GM19240 (cell line): ENCODE results near the gene PWP2.
"Not testable (repeated sequence)": the region's sequence is repeated elsewhere in the genome, so short reads cannot be mapped to it uniquely, and the experiment has no call there.

Experiments
- DNase-seq: peaks from one replicate; pipeline ENCODE4 v3.0.0; 2011; ENCODE audit warnings: low spot score; ENCODE audit not compliant: insufficient read length

Gene PWP2

DNA sequence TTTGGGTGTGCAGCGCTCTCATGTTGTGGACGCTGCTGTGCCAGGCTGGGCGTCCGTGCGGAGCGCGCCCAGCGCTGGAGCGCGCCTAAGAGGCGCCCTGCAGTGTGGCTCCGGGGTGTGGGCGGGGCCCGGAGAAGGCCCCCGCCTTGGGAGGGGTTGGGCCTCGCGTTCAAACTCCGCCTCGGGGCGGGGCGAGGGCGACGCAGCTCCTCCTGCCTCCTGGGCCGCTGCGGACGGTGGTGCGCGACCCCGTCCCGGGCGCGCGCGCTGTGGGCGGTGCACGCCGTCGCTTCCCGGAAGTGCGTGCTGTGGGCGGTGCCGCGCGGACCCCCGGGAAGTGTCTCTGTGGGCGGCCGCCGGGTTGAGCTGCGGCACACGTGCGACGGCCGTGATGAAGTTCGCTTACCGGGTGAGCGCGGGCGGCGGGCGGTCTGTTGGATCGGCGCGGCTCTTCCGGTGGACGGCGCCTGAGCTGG, at the start of gene PWP2:
Gene PWP2, plus strand, starts transcription at position 374 of the 476 bp plus-strand sequence. Its CDS starts 18 bp downstream, at position 392.
- not testable (repeated sequence) for DNase-seq

DNA sequence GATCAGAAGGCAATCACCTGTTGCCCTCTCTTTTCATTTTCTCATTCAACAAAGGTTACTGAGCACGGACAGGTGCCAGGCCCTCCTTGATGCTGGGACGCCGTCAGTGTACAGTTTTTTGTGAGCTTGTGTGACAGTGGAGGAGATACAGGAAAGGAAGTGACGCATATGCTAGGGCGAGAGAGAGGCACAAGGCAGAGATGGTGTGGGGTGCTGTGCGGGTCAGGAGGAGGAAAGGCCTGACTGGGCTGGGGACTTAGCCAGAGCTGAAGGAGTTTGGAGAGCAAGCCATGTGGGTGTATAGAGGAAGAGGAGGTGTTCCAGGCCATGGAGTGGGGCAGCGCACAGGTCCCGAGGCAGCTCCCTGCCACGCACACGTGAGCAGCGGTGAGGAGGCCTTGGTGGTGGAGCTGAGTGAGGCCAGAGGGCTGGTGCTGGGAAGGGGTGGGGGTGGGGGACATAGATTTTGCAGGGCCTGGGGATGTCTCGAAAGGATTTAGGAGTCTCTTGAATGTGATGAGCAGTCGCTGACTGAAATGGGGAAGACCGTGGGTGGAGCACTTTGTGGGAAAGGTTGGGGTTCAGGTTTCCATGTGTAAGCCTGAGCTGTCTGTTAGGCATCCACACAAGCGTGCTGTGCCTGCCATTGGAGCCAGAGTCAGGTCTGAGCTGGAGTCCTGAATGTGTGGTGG, 49.1 kb upstream of the PWP2 start:
- DNase-seq = no peak

DNA sequence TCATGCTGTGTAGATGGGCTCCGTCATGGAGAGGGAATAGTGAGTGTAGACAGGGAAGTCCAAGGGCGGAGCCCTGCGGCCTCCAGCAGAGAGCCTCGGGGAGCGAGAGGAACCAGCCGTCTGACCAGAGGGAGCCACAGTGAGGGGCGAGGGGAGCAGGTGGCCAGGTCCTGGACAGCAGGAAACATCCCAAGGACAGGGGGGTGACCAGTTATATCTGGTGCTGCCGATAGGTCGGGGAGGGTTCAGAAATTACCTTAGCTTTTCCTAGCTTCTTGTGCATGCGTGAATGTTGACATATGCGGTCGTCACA, 48.6 kb upstream of the PWP2 start:
- DNase-seq = no peak

DNA sequence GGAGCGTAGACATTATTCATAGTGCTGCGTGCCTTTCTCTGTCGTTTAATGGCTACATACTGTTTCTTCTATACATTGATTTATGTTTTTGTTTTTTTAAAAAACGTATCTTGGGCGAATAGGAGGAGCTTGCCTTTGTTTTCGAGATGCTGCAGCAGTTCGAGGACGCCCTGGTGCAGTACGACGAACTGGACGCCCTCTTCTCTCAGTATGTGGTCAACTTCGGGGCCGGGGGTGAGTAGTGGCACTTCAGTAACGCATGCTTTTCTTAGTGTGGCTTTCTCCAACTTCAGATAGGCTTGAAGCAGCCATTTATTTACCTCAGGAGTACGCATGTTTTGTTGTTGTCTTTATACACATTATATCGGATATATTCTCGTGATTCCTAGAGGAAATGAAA, 48.2 kb upstream of the PWP2 start:
- no peak for DNase-seq

DNA sequence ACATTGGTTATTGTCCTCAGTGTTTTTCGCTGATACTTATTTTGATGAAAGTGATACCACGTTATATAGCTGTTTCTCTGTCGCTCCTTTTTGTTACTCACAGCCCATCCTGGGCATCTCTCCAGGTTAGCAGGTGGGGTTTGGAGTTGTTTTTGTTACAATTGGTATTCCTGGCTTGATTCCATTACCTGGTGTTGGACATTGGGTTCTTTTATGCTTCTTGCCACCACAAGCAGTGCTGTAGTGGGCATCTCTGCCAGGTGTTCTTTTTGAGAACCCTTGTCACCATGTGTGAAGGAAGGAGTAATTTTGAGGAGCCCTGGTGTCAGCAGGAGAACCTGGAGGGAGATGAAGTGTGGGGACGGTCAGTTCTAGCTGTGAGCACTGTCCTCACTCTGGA, 47.5 kb upstream of the PWP2 start:
- DNase-seq = no peak

DNA sequence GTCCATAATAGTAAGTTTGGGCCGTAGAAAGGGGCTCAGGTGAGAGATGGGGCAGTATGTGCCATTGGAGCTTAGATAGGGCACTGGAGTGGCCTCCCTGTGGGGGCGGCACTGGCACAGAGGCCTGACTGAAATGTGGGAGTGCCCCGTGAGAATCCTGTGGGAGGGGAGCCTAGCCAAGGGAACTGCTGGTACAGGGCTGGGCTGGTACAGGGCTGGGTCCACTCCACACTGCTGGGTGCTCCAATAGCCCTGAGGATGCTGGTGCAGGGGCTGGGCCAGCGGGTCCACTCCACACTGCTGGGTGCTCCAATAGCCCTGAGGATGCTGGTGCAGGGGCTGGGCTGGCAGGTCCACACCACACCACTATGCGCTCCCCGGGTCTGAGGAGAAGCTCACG, 44.8 kb upstream of the PWP2 start:
- DNase-seq = no peak

DNA sequence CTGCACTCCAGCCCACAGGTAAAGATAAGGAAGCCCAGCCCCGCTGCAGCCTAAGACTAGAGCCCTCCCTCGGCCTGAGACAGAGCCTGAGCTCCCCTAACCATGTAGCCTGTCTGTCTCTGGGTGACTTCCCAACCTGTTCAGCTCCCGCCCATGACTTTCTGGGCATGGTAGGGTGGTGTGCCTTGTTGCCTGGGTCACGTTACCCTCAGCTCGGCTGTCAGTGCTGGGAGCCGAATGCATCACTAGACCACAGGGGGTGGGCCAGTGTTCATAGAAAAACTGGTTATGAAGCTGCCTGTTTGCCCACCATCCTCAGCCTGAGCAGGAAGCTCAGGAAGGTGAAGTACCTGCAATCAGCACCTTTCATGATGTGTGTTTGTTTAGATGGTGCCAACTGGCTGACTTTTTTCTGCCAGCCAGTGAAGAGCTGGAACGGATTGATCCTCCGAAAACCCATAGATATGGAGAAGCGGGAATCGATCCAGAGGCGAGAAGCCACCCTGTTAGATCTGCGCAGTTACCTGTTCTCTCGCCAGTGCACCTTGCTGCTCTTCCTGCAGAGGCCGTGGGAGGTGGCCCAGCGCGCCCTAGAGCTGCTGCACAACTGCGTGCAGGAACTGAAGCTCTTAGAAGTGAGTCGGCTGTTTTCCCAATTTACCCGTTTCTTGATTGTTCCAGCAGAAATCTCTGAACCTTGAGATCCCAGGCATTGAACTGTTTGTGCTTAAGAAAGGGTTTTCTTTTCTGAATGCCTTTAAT, 43.9 kb upstream of the PWP2 start:
- no peak for DNase-seq

DNA sequence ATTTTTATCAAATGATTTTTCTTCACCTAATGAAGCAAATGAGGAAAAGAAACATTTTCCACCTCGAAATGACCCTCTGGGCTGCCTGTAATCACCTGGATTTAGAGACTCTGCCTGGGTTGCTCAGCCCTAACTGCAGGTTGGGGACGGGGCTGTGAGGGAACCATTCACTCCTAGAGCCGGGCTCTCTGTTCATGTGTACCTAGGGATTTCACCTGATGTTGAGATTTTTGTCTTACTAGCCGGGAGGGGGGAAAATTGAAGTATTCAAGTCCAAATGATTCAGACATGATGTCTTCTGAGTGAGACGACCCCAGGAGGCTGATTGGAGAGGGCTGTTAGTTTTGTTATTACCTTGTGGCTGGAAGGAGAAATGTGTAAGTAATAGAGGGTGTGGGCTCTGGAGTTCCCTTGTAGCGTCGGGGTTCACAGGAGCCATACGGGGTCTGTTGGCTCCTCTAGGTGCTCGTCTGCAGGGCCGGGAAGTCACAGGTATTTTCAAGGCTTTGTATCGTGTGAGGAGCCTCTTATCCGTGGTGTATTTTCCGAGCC, 42.3 kb upstream of the PWP2 start:
- no peak for DNase-seq

DNA sequence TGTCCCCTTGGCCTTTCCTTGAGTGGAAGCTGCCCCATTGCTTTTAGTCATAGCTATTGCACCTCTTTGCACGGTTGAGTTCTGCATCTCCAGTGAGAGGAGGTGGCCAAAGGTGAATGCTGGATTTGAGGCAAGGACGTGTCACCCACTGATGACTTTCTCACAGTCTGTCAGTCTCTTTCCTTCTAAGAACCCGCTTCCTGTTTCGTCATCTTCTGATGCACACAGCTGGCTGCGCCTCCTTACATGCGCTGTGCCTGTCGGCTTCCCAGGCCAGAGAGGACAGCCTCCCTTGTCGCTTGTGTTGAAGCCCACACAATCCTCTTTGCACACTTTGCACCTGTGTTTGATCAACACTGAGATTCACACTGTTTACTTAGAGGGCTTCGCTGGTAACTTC, 41.8 kb upstream of the PWP2 start:
- DNase-seq = peak; percentile 64

DNA sequence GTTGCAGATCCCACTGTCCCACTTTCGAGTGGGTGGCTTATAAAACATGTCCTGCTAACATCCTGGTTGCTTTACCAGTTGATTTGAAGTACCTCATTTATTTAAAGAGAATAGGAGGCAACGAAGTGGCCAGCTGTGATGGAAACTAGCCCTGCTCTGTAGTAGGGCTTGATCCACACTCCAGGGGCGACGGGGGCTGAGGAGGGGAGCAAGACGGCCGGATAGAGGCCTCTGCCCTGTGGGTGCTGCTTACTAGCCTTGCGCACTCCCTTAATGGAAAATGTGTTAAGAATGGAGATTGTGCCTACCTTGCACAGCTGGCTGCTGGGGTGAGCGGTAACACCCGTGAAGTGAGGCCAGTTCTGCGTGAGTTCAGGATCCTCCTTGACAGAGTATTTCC, 41.1 kb upstream of the PWP2 start:
- DNase-seq = no peak

DNA sequence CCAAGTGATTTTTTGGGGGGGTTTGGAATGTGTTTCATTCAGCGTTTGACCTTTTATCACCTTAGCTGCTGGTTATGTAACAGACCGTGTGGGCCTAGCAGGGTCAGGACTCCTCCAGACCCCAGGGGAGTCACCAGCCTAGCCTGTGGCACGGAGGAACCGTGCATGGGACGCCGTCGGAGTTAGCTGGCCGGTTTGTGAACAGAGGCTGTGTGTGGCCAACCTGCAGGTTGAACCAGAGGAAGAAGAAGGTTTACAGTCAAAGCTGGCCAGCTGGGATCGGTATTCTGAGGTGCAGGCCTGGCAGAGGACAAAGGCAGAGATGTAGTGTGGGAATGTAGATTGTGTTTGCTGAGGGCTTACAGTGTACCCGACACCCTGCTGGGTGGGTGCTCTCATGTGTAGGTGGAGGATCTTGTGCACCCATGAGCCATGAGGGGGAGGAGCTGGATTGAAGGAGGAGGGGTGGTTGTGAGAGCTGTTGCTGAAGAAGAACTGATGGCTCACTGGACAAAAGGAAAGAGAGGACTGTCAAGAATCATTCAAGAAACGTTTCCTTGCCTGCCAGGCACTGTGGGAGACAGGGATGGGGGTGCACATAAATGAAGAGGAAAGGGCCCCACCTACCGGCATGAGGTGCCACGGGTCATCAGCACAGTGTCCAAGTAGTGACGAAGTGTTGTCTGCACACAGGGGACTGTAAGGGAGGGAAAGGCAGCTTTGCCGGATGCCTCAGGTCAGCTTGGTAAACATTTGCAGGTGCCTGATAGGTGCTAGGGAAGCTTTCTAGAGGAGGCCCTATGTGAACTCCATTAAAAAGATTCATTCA, 40.0 kb upstream of the PWP2 start:
- DNase-seq = no peak

DNA sequence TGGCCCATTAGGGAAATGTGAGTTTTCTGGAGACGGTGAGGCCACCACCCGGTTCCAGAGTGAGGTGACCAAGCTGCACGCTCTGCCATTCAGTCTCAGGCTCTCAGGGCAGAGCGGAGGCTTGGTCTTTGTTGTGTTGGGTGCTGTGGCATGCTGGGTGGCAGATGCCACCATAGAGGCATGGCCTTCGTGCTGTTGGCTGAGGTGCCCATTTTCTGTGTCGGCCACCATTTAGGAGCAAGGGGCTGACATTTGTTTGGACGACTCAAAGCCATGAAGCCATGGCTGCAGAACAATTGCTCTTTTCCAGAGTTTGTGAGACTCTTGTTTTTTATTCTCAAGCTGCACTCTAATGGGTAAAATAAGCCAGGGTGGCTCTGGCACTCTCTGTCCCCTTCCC, 36.8 kb upstream of the PWP2 start:
- DNase-seq = no peak

DNA sequence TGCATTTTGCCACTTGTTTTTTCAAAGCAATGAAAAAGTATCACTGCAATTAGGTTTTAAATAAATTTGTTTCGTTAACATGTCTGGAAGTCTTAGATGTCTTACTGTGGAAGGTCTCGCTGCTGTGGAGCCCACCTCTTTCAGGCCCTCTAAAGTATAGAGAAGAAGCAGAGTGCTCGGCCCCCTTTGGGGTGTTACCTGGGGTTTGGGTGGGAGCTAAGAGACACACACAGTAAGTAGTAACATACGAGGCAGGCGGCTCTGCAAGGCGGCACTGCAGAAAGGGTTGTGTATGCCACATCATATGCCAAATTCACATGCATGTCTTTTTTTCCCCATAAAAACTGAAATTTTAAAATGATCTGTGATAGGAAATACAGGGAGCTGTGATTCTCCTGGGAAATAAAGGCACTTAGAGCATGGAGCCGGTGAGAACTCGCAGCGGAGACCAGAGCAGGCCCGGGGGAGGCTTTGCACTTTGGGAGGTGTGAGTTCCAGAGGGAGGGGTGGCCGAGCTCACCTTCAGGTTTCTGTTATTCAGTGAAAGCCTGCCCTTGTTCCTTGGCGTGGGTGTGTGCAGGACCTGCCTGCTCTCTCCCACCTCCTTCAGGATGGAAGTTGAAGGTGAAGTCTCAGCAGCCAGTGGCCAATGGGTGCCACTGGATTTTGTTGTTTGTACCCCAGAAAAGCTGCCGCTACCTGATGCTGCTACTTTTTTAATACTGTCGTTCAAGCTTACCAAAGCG, 35.7 kb upstream of the PWP2 start:
- no peak for DNase-seq

DNA sequence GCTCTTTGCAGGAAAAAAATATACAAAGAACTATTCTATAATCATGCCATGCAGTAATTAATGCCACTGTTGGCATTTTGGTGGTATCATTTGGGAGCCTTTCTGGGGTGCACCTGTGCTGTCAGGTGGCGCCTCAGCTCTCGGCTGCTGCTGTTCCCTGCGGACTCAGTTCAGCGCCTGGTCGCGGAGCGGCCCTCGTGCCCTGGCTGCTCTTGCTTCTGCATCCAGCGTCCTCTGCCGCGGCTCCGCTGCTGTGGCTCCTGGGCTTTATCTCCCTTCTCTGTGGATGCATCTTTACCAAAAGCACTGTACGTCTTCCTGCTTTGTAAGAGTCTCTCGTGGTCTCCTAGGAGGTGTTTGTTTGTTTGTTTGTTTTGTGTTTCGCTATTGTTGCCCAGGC, 35.1 kb upstream of the PWP2 start:
- no peak for DNase-seq

DNA sequence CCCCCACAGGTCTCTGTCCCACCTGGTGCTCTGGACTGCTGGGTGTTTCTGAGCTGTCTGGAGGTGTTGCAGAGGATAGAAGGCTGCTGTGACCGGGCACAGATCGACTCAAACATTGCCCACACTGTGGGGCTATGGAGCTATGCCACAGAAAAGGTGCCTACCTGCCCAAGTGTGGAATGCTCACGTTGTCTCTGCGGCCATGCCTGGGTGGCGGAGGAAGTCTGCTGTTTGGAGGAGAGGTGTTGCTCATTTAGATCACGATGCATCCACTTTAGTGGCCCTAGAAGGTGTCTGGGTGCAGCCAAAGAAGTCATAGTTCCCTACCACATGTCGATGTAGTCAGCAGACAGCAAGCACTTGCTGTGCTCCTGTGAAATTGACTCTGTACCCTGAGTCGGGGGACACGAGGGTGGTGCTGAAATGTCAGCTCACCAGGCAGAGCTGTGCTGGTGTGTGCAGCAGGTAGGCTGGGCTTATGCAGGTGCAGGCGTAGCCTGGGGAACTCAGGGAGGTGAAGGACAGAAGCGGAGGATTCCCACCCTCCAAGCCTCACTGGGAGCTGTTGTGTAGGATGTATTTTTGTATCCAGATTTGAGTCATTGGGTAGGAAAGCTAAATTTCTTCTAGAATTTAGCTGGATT, 32.8 kb upstream of the PWP2 start:
- DNase-seq = no peak

DNA sequence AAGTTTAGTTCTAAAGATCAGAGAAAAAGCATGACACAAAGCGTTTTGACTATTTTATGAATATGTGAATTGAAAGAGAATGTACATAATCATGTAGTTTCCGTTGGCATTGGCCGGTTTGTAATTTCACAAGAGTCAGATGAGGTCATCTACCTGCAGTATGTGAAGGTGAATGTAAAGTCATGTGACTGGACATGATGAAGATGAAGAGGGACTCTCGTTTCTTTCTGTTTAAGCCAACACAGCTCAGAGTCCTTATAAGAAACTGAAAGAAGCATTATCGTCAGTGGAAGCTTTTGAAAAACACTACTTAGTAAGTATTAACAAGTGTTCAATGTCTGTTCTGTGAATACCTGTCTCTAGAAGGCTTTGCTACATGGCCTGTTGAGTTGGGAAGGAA, 30.9 kb upstream of the PWP2 start:
- no peak for DNase-seq

DNA sequence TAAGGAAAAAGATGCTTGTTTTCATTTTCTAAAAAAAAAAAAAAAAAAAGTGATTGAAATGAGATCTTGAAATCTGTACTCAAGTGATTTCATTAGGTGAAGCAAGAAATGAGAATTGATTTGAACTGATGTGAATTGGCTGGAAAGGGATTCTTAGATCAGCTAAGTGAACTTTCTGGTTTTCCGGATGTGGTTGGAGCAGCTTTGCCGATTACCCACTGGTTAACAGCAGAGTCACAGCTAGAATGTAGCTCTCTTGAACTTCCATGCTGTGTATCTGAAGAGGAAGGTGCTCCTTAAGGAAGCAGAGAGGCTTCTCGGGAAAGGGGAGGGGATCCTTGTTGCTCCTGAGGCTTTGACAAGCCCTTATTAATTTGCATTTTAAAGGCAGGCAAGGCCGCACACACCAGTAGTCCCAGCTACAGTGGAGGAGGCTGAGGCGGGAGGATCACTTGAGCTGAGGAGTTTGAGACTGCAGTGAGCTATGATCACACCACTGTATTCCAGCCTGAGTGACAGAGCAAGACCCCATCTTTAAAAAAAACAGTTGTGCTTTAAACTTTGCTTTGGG, 28.7 kb upstream of the PWP2 start:
- no peak for DNase-seq

DNA sequence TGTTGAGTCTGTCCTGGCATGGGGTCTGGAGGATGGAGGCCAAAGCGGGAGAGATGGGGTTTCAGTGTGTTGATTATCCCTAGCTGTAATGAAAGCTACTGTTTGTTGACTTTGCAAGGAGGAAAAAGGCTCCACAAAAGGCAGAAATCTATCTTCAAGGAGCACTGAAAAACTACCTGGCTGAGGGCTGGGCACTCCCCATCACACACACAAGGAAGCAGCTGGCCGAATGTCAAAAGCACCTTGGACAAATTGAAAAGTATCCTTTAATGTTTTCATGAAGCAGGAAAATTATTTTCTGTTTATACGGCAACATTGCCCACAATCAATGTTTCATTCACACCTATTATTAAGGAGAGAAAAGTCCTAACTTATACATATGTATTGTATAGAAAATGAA, 27.8 kb upstream of the PWP2 start:
- DNase-seq = no peak

DNA sequence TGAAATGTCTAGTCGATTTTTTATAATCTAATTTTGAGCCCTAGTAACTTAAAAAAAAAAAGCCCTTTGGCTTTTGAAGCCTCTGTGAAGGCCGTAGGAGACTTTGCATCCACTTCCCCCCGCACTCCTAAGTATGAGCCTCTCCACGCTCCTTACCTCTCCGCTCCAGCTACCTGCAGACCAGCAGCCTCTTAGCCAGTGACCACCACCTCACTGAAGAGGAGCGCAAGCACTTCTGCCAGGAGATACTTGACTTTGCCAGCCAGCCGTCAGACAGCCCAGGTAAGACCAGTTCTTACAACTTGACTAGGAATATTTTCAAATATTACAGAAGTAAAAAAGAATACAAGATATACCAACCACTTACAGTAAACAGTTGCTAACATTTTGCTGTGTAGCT, 27.4 kb upstream of the PWP2 start:
- DNase-seq = no peak

DNA sequence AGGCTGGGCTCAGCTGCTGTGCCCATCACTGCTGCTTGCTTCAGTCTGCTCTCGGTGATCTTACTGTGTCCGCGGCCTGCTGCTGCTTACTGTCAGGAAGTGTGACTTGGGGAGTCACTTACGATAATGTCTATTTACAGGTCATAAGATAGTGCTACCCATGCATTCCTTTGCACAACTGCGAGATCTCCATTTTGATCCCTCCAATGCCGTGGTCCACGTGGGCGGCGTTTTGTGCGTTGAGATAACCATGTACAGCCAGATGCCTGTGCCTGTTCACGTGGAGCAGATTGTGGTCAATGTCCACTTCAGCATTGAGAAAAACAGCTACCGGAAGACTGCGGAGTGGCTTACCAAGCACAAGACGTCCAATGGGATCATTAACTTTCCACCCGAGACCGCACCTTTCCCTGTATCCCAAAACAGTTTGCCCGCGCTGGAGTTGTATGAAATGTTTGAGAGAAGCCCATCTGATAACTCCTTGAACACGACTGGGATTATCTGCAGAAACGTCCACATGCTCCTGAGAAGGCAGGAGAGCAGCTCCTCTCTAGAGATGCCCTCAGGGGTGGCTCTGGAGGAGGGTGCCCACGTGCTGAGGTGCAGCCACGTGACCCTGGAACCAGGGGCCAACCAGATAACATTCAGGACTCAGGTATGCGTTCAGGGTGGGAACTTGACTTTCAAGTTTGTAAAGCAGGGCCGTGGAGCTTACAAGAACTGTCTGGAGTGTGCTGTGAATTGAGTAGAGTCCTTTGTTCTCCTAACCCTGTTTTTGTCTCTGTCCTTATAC, 24.4 kb upstream of the PWP2 start:
- DNase-seq = no peak
